ENCODE data around the gene ITGB1BP1. TPM values are rescaled to one million over a fixed set of nuclear protein-coding genes. Genes with fewer than 3 reads are reported as not detected.

ITGB1BP1 gene
- total RNA-seq, 1 experiment from 2014 or later: 32.7 TPM

GRCh38 chr2:9471206-9471605 lies 47.9 kb upstream of the ITGB1BP1 start:
- H3K9me3 Mint-ChIP-seq: peaks cover under 1% of the 10 kb centered on the region
- H3K4me3 Mint-ChIP-seq: no peak overlapping the region
- no peak for TF ChIP-seq ZNF671 (CRISPR knock-in tag; IDR thresholded peaks at IDR 0.05)
- TF ChIP-seq ZNF121 (CRISPR knock-in tag; IDR thresholded peaks at IDR 0.05): no peak
- TF ChIP-seq ARID4B (CRISPR knock-in tag; IDR thresholded peaks at IDR 0.05; ENCODE audit: borderline replicate concordance): no peak
- TF ChIP-seq NFE2L1 (CRISPR knock-in tag; IDR thresholded peaks at IDR 0.05): no peak
- TF ChIP-seq ZBTB21 (CRISPR knock-in tag; IDR thresholded peaks at IDR 0.05; ENCODE audit: borderline replicate concordance): no peak
- TF ChIP-seq ATF1 (CRISPR knock-in tag; IDR thresholded peaks at IDR 0.05): no peak
- no peak for TF ChIP-seq E2F5 (CRISPR knock-in tag; IDR thresholded peaks at IDR 0.05)
- no peak for ATAC-seq
- H3K27me3 Mint-ChIP-seq (ENCODE audit: low read depth): peaks cover 11% of the 10 kb centered on the region
- ChIA-PET CTCF (no interaction called here), POLR2A (no interaction called here)
- H3K36me3 Mint-ChIP-seq: peaks cover 29% of the 10 kb centered on the region
- no peak for DNase-seq (ENCODE audit: low spot score)
- peaks cover 13% of the 10 kb centered on the region for H3K4me1 Mint-ChIP-seq
- H3K27ac Mint-ChIP-seq: no peak overlapping the region

DNA sequence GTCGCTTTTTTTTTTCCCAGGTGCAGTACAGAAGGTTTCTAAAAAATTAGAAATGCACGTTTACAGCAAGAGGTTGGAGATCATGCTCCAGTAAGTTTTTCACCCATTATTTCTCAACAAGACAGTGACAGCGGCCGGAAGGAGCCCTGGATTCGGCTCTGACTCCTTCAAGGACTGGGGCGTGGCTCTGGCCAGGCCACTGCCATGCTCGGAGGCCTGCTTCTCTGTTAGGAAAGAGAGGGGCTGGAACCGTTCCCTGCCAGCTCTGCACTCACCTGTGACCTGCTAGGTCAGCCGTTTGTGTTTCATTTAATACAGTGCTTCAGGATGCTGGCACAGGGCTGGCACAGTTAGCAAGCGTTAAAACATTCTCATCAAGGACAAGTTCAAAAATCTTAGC lies 44.4 kb upstream of the ITGB1BP1 start:
- TF ChIP-seq ATF3 (CRISPR knock-in tag; conservative IDR thresholded peaks at IDR 0.05): no peak
- TF ChIP-seq GRHL2 (CRISPR knock-in tag; IDR thresholded peaks at IDR 0.05; ENCODE audit: insufficient replicate concordance, severe bottlenecking): no peak
- no peak for TF ChIP-seq NFYB (CRISPR knock-in tag; conservative IDR thresholded peaks at IDR 0.05; ENCODE audit: low read depth)
- TF ChIP-seq NR3C1 (CRISPR knock-in tag; conservative IDR thresholded peaks at IDR 0.05; ENCODE audit: low read depth): no peak
- no peak for TF ChIP-seq TP53 (CRISPR knock-in tag; IDR thresholded peaks at IDR 0.05)
- no peak for TF ChIP-seq CTCF (IDR thresholded peaks at IDR 0.05)
- TF ChIP-seq ZNF121 (CRISPR knock-in tag; IDR thresholded peaks at IDR 0.05): no peak
- TF ChIP-seq FOXP4 (CRISPR knock-in tag; IDR thresholded peaks at IDR 0.05): no peak
- TF ChIP-seq ARID4B (CRISPR knock-in tag; IDR thresholded peaks at IDR 0.05; ENCODE audit: borderline replicate concordance): no peak
- TF ChIP-seq ZNF219 (CRISPR knock-in tag; IDR thresholded peaks at IDR 0.05; ENCODE audit: borderline replicate concordance): no peak
- Mint-ChIP-seq H3K27ac (no peak overlapping the region), H3K36me3 (peaks cover 32% of the 10 kb centered on the region), H3K9me3 (no peaks in the 10 kb centered on the region), H3K4me3 (no peak overlapping the region), H3K4me1 (peaks cover 5% of the 10 kb centered on the region), H3K27me3 (ENCODE audit: low read depth) (no peaks in the 10 kb centered on the region)
- ATAC-seq: no peak; the same call in 1 of the 2 replicates
- CTCF ChIA-PET: no interaction called here
- no peak for DNase-seq (ENCODE audit: low spot score)
- POLR2A ChIA-PET: no interaction called here
